Activated T-helper 17 cell treated with anti-CD3 and anti-CD28 coated beads, Interleukin-2, amount 50 U/mL, for 72 hours (primary cell): ENCODE results near the gene ACAP3. TPM values are rescaled to one million over a fixed set of nuclear protein-coding genes. Genes with fewer than 3 reads are reported as not detected.

ENCODE experiments used
- ATAC-seq: fragments of 150-1000 bp; cut with Tn5 transposase; replicated peaks from 2 replicates; pipeline ENCODE4 v1.10.0; 2021; ENCODE audit warnings: mild to moderate bottlenecking, moderate library complexity
- H3K27ac Mint-ChIP-seq: one replicate; pipeline ENCODE4 v1.8.0; 2022; ENCODE audit warnings: mixed read lengths
- H3K27me3 Mint-ChIP-seq: one replicate; pipeline ENCODE4 v1.8.0; 2022; ENCODE audit warnings: mixed read lengths
- H3K36me3 Mint-ChIP-seq: one replicate; pipeline ENCODE4 v1.8.0; 2022; ENCODE audit warnings: low read depth, mild to moderate bottlenecking, mixed read lengths
- H3K4me1 Mint-ChIP-seq: one replicate; pipeline ENCODE4 v1.8.0; 2022; ENCODE audit warnings: mixed read lengths
- H3K4me3 Mint-ChIP-seq: one replicate; pipeline ENCODE4 v1.8.0; 2022; ENCODE audit warnings: mild to moderate bottlenecking, mixed read lengths
- H3K9me3 Mint-ChIP-seq: one replicate; pipeline ENCODE4 v1.8.0; 2022; ENCODE audit warnings: mixed read lengths
- total RNA-seq, 2 donors: library from RNA; stranded (reverse); gene quantifications; one replicate each; pipeline ENCODE4 v1.2.3, GENCODE V29; 2022

Gene ACAP3
- total RNA-seq, 2 donors from 2014 or later = 41.4 to 43.3 TPM

DNA sequence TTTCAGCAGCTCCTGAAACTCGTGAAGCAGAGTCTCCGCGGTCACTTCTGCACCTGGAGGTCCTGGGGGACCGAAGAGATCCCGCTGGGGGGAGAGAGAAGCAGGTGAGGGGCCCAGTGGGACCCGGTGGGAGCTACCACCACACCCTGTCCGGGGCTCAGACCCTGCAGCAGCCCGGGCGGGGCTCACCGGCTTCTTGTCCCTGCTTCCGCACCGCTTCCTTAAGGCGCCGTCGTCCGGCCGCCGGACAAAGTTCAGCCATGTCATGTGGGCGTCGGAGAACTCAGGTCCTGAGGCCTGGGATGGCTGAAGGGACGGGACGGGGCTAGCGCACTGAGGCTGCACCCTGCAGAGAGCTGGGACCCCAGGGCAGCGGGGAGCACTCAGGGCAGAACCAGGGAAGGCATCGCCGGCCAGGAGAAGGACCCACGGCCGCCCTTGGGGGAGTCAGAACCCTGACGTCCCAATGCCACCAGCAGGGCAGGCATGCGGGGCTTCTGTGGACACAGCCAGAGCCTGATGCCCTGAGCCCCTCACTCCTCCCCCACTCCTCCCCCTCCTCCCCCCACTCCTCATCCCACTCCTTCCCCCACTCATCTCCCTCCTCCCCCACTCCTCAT, 63.4 kb downstream of the ACAP3 start:
- no peak overlapping the region for H3K27ac Mint-ChIP-seq
- H3K27me3 Mint-ChIP-seq = no peaks in the 10 kb centered on the region

DNA sequence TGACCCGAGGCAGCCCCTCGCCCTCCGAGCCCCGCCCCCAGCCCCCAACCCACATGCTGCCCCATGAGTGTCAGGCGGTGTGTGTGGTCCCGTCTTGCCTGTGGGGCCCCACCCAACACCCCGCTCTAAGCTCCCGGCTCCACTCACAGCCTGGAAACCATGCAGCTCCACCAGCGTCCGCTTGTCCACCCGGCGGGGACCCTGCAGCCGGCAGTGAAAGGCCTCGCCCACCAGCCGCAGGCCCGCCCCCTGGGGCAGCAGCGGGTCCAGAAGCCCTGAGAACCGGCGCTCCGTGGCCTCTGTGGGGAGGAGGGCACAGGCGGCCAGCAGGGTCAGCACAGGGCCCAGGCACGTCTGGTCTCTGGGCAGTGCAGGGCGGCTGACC, 63.9 kb downstream of the ACAP3 start:
- H3K9me3 Mint-ChIP-seq = no peaks in the 10 kb centered on the region
- no peaks in the 10 kb centered on the region for H3K27me3 Mint-ChIP-seq
- no peaks in the 10 kb centered on the region for H3K4me1 Mint-ChIP-seq
- no peaks in the 10 kb centered on the region for H3K36me3 Mint-ChIP-seq
- no peak overlapping the region for H3K4me3 Mint-ChIP-seq
- ATAC-seq = peak; percentile 14
- no peak overlapping the region for H3K27ac Mint-ChIP-seq

More for the DNA sequence above, 63.4 kb downstream of the ACAP3 start:
- Mint-ChIP-seq H3K9me3 (no peaks in the 10 kb centered on the region), H3K4me1 (no peaks in the 10 kb centered on the region), H3K36me3 (no peaks in the 10 kb centered on the region), H3K4me3 (no peak overlapping the region)
- ATAC-seq = peak; percentile 16

DNA sequence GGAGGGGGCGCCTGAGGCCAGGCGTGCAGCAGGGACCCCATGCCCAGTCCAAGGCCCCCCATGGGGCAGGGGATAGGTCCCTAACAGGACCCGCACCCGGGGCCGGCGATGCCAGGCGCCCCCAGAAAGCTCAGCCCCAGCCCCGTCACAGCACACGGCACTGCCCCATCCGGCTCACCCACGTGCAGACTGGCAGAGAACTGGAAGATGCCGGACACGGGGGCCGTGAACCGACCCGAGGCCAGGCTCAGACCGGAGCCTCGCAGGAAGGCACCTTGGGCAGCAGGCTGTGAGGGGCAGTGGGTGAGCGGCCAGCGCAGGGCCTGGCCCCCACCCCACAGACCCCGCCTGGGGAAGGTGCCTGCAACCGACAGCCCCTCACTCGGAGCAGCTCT, 64.5 kb downstream of the ACAP3 start:
- ATAC-seq = no peak
- Mint-ChIP-seq H3K36me3 (no peaks in the 10 kb centered on the region), H3K27me3 (no peaks in the 10 kb centered on the region), H3K4me1 (no peaks in the 10 kb centered on the region), H3K27ac (no peak overlapping the region), H3K4me3 (no peak overlapping the region), H3K9me3 (no peaks in the 10 kb centered on the region)

DNA sequence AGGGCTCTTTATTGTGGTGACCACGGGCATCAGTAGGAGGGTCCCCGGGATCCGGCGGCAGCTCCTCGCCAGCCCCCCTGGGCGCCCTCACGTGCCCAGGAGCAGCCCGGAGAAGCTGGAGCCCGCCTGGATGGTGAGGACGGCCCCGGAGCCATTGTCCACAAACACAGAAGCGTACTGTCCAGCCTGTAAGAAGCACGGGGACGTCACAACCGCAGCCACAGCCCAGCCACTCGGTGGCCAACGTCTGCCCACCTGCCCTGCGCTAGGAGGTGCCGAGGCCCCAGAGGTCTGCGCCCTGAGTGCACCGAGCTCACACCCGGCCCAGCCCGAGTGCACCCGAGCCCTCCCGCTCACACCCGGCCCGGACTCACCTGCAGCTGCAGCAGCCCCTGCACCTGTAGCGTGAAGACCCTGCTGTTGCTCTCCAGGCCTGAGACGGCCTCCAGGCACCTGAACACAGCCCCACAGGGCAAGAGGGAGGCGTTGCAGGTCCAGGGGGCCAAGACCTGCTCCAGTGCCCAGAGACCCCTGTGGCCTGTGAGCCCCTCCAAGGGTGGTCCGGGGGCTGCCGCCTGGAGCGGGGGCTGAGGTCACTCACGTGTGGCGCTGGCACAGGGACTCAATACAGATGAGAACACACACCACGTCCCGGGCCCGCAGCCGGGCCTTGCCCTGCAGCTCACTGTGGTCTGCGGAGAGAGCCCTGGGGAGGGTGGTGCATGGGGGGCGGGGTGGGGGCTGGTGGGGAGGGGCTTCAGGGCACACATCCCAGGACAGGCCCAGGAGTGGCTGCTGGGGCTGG, 65.1 kb downstream of the ACAP3 start:
- H3K9me3 Mint-ChIP-seq = no peaks in the 10 kb centered on the region
- ATAC-seq = no peak
- no peaks in the 10 kb centered on the region for H3K36me3 Mint-ChIP-seq
- H3K4me1 Mint-ChIP-seq = no peaks in the 10 kb centered on the region
- no peaks in the 10 kb centered on the region for H3K27me3 Mint-ChIP-seq
- H3K4me3 Mint-ChIP-seq = no peak overlapping the region
- no peak overlapping the region for H3K27ac Mint-ChIP-seq

Other genes starting within 250 kb of the ACAP3 start
- gene RNF223, start 233.6 kb downstream of the ACAP3 start, total RNA-seq = not detected
- 10 to 100 TPM; 15.7 to 18.8 TPM for gene C1orf159, start 191.8 kb downstream of the ACAP3 start, total RNA-seq
- under 1 TPM in 1 of 2 donors, not detected in 1; 0.11 TPM for gene TTLL10, start 134.1 kb downstream of the ACAP3 start, total RNA-seq
- 100 to 1,000 TPM; 105 to 796 TPM for gene TNFRSF18, start 101.3 kb downstream of the ACAP3 start, total RNA-seq
- gene TNFRSF4, start 93.8 kb downstream of the ACAP3 start, total RNA-seq = 1,000 to 10,000 TPM in 1 of 2 donors, 100 to 1,000 TPM in 1; 384 to 1,007 TPM
- gene SDF4, start 75.9 kb downstream of the ACAP3 start, total RNA-seq = 100 to 1,000 TPM; 169 to 773 TPM
- gene B3GALT6, start 75.7 kb downstream of the ACAP3 start, total RNA-seq = 10 to 100 TPM; 10.9 to 16.7 TPM
- 1 to 10 TPM; 1.8 to 7.5 TPM for gene C1QTNF12, start 61.2 kb downstream of the ACAP3 start, total RNA-seq
- gene UBE2J2, start 34.1 kb downstream of the ACAP3 start, total RNA-seq = 10 to 100 TPM; 68.7 to 78.0 TPM
- 1 to 10 TPM; 4.7 to 9.8 TPM for gene SCNN1D, start 27.5 kb downstream of the ACAP3 start, total RNA-seq
- 10 to 100 TPM; 15.9 to 24.0 TPM for gene PUSL1, start 667 bp upstream of the ACAP3 start, total RNA-seq
- 100 to 1,000 TPM; 122 to 125 TPM for gene INTS11, start 16.7 kb upstream of the ACAP3 start, total RNA-seq
- gene CPTP, start 16.9 kb upstream of the ACAP3 start, total RNA-seq = 10 to 100 TPM; 16.8 to 22.3 TPM
- 1 to 10 TPM in 1 of 2 donors, under 1 TPM in 1; 0.71 to 1.1 TPM for gene TAS1R3, start 23.4 kb upstream of the ACAP3 start, total RNA-seq
- gene DVL1, start 41.5 kb upstream of the ACAP3 start, total RNA-seq = 10 to 100 TPM; 46.2 to 48.0 TPM
- gene MXRA8, start 50.6 kb upstream of the ACAP3 start, total RNA-seq = under 1 TPM in 1 of 2 donors, not detected in 1; 0.56 TPM
- 100 to 1,000 TPM in 1 of 2 donors, 10 to 100 TPM in 1; 93.3 to 163 TPM for gene AURKAIP1, start 67.3 kb upstream of the ACAP3 start, total RNA-seq
- 100 to 1,000 TPM; 103 to 107 TPM for gene CCNL2, start 91.4 kb upstream of the ACAP3 start, total RNA-seq
- gene MRPL20, start 99.4 kb upstream of the ACAP3 start, total RNA-seq = 100 to 1,000 TPM in 1 of 2 donors, 10 to 100 TPM in 1; 57.7 to 147 TPM
- not detected for gene ANKRD65, start 113.3 kb upstream of the ACAP3 start, total RNA-seq
- gene VWA1, start 127.8 kb upstream of the ACAP3 start, total RNA-seq = 1 to 10 TPM in 1 of 2 donors, under 1 TPM in 1; 0.84 to 6.2 TPM
- gene ATAD3C, start 141.8 kb upstream of the ACAP3 start, total RNA-seq = 1 to 10 TPM; 1.4 to 2.1 TPM
- gene ATAD3B, start 163.8 kb upstream of the ACAP3 start, total RNA-seq = 10 to 100 TPM; 24.6 to 55.5 TPM
- gene ATAD3A, start 204.2 kb upstream of the ACAP3 start, total RNA-seq = 10 to 100 TPM; 24.2 to 56.8 TPM
- gene TMEM240, start 232.7 kb upstream of the ACAP3 start, total RNA-seq = 1 to 10 TPM; 2.1 to 2.3 TPM